SIG-M5 treated with dmso at 0.1 percent for 504 hours (cell line): Measurements from ENCODE around the gene TBX5.
"Not testable (repeated sequence)": the region's sequence is repeated elsewhere in the genome, so short reads cannot be mapped to it uniquely, and the experiment has no call there.

Experiments
- DNase-seq: peaks from one replicate; lab custom pipeline; 2025; ENCODE audit not compliant: unreplicated experiment; lab: John Stamatoyannopoulos, UW

TBX5 gene

GRCh38 chr12:114384739-114385138 is 21.2 kb downstream of the TBX5 start:
- DNase-seq = no peak

GRCh38 chr12:114381177-114381576 is 24.8 kb downstream of the TBX5 start:
- DNase-seq = no peak

GRCh38 chr12:114371733-114372132 is 34.2 kb downstream of the TBX5 start:
- no peak for DNase-seq

GRCh38 chr12:114371250-114371649 is 34.7 kb downstream of the TBX5 start:
- DNase-seq = no peak

GRCh38 chr12:114368685-114369452 is 37.1 kb downstream of the TBX5 start:
- DNase-seq = no peak

- DNase-seq = no peak
Measured at GRCh38 chr12:114361992-114362391, 44.0 kb downstream of the TBX5 start.

DNA sequence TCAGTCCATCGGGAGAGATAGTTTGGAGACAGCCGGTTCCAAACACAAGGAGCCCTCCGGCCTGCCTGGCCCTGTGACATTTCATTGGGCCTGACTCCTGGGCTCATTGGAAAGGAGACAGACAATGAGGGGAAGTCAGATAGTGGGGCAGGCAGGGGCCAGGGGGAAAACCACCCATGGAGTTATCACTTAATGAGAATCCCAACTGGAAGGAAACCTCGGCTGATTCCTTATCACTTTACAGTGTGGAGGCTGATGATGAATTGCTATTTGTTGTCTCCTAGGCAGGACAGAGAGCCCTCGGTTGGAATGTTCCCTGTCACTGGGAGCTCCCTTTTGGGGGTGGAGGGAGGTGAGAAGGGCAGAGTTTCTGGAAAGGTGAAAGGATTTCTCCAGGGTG is 44.4 kb downstream of the TBX5 start:
- no peak for DNase-seq

GRCh38 chr12:114360485-114360884 is 45.5 kb downstream of the TBX5 start:
- DNase-seq = no peak

- DNase-seq = no peak
Measured at GRCh38 chr12:114355389-114356088, 50.4 kb downstream of the TBX5 start.

DNA sequence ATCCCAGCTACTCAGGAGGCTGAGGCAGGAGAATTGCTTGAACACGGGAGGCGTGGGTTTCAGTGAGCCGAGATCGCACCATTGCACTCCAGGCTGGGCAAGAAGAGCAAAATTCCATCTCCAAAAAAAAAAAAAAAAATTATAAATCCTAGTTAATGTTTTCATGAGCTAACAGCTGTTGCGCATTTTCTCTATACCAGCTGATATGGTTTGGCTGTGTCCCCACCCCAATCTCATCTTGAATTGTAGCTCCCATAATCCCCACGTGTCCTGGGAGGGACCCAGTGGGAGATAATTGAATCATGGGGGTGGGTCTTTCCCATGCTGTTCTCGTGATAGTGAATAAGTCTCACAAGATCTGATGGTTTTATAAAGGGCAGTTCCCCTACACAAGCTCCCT is 56.7 kb downstream of the TBX5 start:
- DNase-seq = not testable (repeated sequence)

DNA sequence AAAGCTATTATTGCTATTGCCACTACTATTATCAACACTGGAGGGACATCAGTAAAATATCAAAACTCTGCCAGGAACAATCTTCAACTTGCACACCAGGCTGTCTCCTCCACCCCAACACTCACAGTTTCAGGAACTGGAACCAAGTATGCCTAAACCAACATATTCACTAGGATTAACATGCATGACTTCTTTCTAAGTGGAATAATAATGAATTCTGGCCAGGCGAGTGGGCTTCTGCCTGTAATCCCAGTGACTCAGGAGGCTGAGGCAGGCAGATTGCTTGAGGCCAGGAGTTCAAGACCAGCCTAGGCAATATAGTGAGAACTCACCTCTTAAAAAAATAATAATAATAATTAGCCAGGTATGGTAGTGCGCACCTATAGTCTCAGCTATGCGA is 58.1 kb downstream of the TBX5 start:
- DNase-seq = no peak

DNA sequence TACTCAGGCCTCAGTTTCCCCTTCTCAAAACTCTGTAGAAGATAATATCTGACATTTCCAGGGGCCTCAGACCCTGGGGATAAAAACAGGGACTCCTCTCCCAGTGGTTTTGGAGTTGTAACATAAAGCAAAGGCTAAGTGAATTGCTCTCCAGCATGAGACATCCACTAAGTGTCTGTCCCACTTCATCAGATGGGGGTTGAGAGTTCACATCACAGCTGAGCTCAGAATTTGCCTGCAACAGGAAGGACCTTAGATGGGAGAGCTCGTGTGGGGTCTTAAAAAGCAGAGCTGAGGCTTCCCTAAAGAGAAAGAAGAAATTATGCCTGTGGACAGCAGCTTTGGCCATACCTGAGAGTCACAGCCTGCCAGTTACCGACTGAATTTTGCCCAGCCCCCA is 61.1 kb downstream of the TBX5 start:
- DNase-seq = no peak

DNA sequence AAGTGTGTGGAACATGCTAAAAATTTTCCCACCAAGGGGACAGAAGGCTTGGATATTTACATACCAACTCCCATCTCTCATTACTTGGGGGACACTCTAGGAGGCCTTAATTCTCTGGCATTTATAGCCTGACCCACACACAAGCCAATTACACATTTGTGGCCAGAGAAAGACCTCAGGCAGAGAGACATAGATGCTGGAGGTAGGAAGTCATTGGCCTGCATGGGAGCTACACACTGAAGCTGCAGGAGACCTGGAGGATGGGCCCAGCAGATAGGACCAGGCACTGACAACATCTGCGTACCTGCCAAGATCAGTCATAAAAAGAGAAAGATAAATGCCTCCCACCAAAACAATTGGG is 61.7 kb downstream of the TBX5 start:
- no peak for DNase-seq

DNA sequence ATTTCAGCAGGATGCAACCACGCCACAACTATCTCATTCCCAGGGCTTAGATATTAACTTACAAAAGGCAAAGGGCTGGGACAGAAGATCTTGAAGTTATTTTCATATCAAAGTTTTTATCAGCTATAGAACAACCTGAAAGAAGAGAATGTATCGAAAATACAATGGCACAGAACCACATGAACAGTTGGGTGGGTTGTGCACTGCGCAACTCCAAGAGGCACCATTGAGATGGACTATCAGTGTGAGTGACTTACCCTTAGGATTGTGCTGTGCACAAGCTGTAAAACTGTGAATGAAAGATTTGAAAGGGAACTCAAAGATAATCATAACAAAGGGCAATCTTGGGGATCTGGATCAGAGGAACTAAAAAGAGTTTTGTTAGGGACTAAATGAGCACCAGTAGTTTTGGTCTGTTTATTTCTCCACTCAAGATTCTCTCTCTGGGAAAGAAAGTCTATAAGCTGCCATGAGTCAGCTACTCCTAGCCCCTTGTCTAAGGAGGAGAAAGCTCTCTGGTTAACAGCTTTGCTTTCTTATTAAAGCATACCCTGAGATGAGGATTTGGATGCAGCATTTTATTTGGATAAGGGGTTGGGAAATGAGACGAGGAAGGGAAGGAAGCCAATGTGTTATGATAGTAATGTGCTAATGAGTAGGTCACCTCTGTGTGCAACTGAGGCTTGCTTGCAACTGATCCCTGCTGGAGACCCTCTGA is 62.2 kb downstream of the TBX5 start:
- DNase-seq = no peak

- DNase-seq = no peak
Measured at GRCh38 chr12:114342656-114343055, 63.3 kb downstream of the TBX5 start.

GRCh38 chr12:114341635-114342034 is 64.3 kb downstream of the TBX5 start:
- DNase-seq = no peak

GRCh38 chr12:114340231-114340630 is 65.7 kb downstream of the TBX5 start:
- DNase-seq = no peak

GRCh38 chr12:114339626-114340025 is 66.3 kb downstream of the TBX5 start:
- DNase-seq = no peak

- no peak for DNase-seq
Measured at GRCh38 chr12:114335607-114336006, 70.3 kb downstream of the TBX5 start.

DNA sequence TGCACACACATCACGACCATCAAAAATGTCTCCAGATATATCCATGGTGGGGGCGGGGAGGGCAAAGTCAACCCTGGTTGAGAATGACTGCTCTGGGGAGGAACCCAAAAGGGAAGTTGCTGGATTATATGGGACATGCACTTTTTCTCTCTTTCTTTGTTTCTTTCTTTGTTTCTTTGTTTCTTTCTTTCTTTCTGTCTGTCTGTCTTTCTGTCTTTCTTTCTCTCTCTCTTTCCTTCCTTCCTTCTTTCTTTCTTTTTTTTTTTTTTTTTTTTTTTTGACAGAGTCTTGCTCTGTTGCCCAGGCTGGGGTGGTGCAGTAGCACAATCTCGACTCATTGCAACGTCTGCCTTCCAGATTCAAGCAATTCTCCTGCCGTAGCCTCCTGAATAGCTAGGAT is 71.5 kb downstream of the TBX5 start:
- DNase-seq = no peak

- no peak for DNase-seq
Measured at GRCh38 chr12:114328292-114328691, 77.7 kb downstream of the TBX5 start.

GRCh38 chr12:114327765-114328164 is 78.2 kb downstream of the TBX5 start:
- no peak for DNase-seq
